HEK293 (cell line): Measurements from ENCODE around the gene OXSR1.

Source experiments
- BCL11A ChIP-seq: fragments of 450-650 bp; formaldehyde crosslinking; IDR thresholded peaks from 2 replicates; pipeline ENCODE4 v1.5.1; 2016; ENCODE audit warnings: low read depth, missing biosample characterization, missing genetic modification characterization
- CTCF ChIP-seq: fragments of 450-650 bp; formaldehyde crosslinking; IDR thresholded peaks from 2 replicates; pipeline ENCODE4 v1.5.1; 2016; ENCODE audit warnings: missing biosample characterization, missing genetic modification characterization
- GLIS1 ChIP-seq: fragments of 450-650 bp; formaldehyde crosslinking; IDR thresholded peaks from 2 replicates; pipeline ENCODE4 v1.5.1; 2016; ENCODE audit warnings: missing biosample characterization, missing genetic modification characterization
- REST ChIP-seq: fragments of 450-650 bp; formaldehyde crosslinking; IDR thresholded peaks from 2 replicates; pipeline ENCODE4 v1.5.1; 2016; ENCODE audit warnings: missing biosample characterization, missing genetic modification characterization
- SP2 ChIP-seq: fragments of 450-650 bp; formaldehyde crosslinking; IDR thresholded peaks from 2 replicates; pipeline ENCODE4 v1.5.1; 2016; ENCODE audit warnings: missing biosample characterization, missing genetic modification characterization
- ZBTB8A ChIP-seq: fragments of 450-650 bp; formaldehyde crosslinking; IDR thresholded peaks from 2 replicates; pipeline ENCODE4 v1.5.1; 2016; ENCODE audit warnings: missing biosample characterization, missing genetic modification characterization
- ZNF138 ChIP-seq: fragments of 450-650 bp; formaldehyde crosslinking; IDR thresholded peaks from 2 replicates; pipeline ENCODE4 v1.5.1; 2016; ENCODE audit warnings: missing biosample characterization, missing genetic modification characterization, borderline replicate concordance
- ZNF248 ChIP-seq: fragments of 450-650 bp; formaldehyde crosslinking; IDR thresholded peaks from 2 replicates; pipeline ENCODE4 v1.5.1; 2017; ENCODE audit warnings: missing biosample characterization, missing genetic modification characterization
- ZNF311 ChIP-seq: fragments of 450-650 bp; formaldehyde crosslinking; IDR thresholded peaks from 2 replicates; pipeline ENCODE4 v1.5.1; 2017; ENCODE audit warnings: missing biosample characterization, missing genetic modification characterization, borderline replicate concordance
- ZNF426 ChIP-seq: fragments of 450-650 bp; formaldehyde crosslinking; IDR thresholded peaks from 2 replicates; pipeline ENCODE4 v1.5.1; 2017; ENCODE audit warnings: missing biosample characterization, missing genetic modification characterization, mild to moderate bottlenecking, inconsistent platforms, moderate library complexity
- ZNF558 ChIP-seq: fragments of 450-650 bp; formaldehyde crosslinking; IDR thresholded peaks from 2 replicates; pipeline ENCODE4 v1.5.1; 2016; ENCODE audit warnings: missing biosample characterization, missing genetic modification characterization
- TF ChIP-seq, protein P1 (sequence below): fragments of 450-650 bp; formaldehyde crosslinking; IDR thresholded peaks from 2 replicates; pipeline ENCODE4 v1.5.1; 2016; ENCODE audit warnings: missing biosample characterization, missing genetic modification characterization, borderline replicate concordance

DNA sequence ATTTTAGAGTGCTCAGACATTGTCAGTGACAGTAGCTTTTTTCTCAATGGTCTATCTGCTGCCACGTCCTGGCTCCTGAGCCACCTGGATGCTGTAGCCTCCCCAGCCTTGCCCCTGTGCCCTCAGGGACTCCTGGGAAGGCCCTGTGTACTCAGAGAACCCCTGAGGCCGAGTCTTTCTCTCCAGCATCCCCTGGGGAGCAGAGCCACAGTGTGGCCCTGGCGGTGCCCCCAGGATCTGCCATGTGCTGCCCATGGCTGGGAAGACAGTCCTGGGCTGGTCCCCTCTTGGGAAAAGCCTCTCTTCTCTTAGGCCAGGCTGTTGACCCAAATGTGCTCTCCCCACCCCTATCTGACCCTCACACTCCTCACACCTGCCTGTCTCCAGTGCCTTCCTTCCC, 21.8 kb upstream of the OXSR1 start:
- TF ChIP-seq CTCF (tag by site-specific recombination) = no peak
- TF ChIP-seq ZNF311 (tag by site-specific recombination) = no peak
- no peak for TF ChIP-seq REST (tag by site-specific recombination)
- no peak for TF ChIP-seq SP2 (tag by site-specific recombination)
- TF ChIP-seq ZNF426 = no peak
- no peak for TF ChIP-seq ZBTB8A (tag by site-specific recombination)
- TF ChIP-seq, protein P1, sequence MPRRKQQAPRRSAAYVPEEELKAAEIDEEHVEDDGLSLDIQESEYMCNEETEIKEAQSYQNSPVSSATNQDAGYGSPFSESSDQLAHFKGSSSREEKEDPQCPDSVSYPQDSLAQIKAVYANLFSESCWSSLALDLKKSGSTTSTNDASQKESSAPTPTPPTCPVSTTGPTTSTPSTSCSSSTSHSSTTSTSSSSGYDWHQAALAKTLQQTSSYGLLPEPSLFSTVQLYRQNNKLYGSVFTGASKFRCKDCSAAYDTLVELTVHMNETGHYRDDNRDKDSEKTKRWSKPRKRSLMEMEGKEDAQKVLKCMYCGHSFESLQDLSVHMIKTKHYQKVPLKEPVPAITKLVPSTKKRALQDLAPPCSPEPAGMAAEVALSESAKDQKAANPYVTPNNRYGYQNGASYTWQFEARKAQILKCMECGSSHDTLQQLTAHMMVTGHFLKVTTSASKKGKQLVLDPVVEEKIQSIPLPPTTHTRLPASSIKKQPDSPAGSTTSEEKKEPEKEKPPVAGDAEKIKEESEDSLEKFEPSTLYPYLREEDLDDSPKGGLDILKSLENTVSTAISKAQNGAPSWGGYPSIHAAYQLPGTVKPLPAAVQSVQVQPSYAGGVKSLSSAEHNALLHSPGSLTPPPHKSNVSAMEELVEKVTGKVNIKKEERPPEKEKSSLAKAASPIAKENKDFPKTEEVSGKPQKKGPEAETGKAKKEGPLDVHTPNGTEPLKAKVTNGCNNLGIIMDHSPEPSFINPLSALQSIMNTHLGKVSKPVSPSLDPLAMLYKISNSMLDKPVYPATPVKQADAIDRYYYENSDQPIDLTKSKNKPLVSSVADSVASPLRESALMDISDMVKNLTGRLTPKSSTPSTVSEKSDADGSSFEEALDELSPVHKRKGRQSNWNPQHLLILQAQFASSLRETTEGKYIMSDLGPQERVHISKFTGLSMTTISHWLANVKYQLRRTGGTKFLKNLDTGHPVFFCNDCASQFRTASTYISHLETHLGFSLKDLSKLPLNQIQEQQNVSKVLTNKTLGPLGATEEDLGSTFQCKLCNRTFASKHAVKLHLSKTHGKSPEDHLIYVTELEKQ (tag by site-specific recombination) = no peak
- no peak for TF ChIP-seq ZNF248
- no peak for TF ChIP-seq ZNF138
- no peak for TF ChIP-seq GLIS1 (tag by site-specific recombination)
- no peak for TF ChIP-seq ZNF558
- no peak for TF ChIP-seq BCL11A (tag by site-specific recombination)
